VCaP (cell line): ENCODE measurements around the gene FCHSD2.
A peak's percentile ranks its signal among the peaks of the same experiment; 100 is the strongest.
"Not testable (repeated sequence)": the region's sequence is repeated elsewhere in the genome, so short reads cannot be mapped to it uniquely, and the experiment has no call there.

Experiments
- H3K27ac ChIP-seq: fragments of 450-650 bp; 2 replicates; pipeline ENCODE4 v1.5.1; 2017
- TF ChIP-seq, protein P1 (sequence below): fragments of 450-650 bp; conservative IDR thresholded peaks from 2 replicates; pipeline ENCODE4 v1.5.1; 2017; ENCODE audit warnings: mild to moderate bottlenecking, moderate library complexity

The FCHSD2 gene

DNA sequence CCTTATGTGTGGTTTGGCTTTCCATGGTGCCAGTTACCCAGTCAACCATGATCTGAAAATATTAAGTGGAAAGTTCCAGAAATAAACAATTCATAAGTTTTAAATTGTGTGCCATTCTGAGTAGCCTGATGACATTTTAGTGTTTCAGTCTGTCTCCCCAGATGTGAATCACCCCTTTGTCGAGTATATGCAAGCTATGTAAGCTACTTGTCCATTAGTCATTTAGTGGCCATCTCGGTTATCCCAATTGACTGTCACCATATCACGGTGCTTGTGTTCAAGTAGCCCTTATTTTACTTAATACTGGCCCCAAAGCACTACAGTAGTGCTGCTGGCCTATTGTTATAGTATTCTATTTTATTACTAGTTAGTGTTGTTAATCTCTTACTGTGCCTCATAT is 283.0 kb downstream of the FCHSD2 start:
- TF ChIP-seq, protein P1, sequence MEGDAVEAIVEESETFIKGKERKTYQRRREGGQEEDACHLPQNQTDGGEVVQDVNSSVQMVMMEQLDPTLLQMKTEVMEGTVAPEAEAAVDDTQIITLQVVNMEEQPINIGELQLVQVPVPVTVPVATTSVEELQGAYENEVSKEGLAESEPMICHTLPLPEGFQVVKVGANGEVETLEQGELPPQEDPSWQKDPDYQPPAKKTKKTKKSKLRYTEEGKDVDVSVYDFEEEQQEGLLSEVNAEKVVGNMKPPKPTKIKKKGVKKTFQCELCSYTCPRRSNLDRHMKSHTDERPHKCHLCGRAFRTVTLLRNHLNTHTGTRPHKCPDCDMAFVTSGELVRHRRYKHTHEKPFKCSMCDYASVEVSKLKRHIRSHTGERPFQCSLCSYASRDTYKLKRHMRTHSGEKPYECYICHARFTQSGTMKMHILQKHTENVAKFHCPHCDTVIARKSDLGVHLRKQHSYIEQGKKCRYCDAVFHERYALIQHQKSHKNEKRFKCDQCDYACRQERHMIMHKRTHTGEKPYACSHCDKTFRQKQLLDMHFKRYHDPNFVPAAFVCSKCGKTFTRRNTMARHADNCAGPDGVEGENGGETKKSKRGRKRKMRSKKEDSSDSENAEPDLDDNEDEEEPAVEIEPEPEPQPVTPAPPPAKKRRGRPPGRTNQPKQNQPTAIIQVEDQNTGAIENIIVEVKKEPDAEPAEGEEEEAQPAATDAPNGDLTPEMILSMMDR: no peak
- no peak overlapping the region for H3K27ac ChIP-seq

DNA sequence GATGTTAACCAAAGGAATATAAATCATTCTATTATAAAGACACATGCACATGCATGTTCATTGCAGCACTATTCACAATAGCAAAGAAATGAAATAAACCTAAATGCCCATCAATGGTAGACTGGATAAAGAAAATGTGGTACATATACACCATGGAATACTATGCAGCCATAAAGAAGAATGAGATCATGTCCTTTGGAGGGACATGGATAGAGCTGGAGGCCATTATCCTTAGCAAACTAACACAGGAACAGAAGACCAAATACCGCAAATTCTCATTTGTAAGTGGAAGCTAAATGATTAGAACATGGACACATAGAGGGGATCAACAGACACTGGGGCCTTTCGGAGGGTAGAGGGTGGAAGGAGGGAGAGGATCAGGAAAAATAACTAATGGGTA is 283.9 kb downstream of the FCHSD2 start:
- not testable (repeated sequence) for H3K27ac ChIP-seq

DNA sequence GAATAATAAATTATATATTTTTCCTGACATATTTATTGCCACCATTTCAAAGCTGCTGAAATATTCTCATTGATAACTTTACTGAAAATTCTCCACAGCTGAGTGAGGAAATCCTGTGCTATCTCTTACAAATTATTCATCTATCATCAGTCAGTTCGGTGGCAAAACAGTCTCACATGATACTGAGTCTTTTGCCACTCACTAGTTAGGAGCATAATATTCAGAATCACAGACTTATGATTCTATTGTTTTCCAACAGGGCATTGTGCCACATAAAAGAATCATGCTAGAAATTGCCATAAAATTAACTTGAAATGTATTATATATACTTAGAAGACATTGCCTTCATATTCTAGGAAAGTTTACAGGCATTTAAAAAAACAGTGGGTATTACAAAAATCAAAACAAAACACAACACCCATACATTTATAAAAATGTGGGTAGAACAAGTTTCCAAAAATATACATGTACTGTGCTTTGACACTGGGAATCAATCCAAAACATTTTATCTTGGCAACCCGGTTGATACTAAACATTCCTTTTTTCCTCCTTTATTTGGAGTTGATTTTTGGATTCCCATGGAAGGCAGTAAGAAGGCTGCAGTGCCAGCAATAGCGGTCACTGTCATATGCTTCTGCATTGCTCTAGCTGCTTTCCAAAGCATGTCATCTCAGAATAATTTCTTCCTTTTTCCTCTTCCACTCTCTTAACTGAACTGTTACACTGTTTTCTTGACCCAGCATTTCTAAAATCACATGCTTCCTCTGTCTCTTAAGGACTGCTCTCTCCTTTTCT is 285.4 kb downstream of the FCHSD2 start:
- TF ChIP-seq, protein P1: no peak
- H3K27ac ChIP-seq: no peak overlapping the region

DNA sequence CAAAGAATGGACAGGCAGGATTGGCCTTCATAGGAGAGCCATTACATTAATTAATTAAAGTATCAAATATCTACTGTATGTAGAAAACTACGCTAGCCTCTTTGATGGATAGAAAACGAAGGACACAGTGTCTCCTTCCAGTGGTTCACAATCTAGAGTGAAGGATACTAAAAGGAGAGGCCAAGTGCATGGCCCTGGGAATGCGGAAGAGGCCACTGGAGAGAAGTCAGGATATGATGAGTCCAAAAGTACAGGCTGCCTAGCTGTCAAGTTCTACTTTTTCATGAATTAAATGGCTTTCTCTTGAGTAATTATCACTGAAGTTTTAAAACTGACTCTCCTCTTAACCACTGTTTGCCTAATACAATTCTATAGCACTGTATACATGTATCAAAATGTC is 286.1 kb downstream of the FCHSD2 start:
- TF ChIP-seq, protein P1: no peak
- no peak overlapping the region for H3K27ac ChIP-seq

DNA sequence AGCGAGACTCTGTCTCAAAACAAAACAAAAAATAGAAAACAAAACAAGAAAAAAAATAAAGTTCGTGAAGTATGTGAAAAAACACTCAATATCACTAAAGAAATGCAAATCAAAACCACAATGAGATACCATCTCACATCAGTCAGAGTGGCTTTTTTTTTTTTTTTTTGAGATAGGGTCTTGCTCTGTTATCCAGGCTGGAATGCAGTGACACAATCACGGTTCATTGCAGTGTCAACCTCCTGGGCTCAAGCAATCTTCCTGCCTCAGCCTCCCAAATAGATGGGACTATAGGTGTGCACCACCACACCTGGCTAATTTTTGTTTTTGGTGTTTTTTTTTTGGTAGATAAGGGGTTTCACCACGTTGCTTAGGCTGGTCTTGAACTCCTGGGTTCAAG is 290.4 kb downstream of the FCHSD2 start:
- no peak overlapping the region for H3K27ac ChIP-seq
- TF ChIP-seq, protein P1: no peak

DNA sequence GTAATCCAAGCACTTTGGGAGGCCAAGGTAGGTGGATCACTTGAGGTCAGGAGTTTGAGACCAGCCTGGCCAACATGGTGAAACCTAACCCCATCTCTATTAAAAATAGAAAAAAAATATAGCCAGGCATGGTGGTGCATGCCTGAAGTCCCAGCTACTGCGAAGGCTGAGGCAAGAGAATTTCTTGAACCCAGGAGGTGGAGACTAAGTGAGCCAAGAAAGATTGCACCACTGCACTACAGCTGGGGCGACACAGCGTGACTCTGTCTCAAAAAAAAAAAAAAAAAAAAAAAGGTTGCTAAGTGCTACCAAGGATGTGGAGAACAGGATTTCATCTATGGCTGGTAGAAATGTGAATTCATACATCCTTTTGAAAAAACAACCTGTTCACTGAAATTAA is 291.3 kb downstream of the FCHSD2 start:
- no peak overlapping the region for H3K27ac ChIP-seq

DNA sequence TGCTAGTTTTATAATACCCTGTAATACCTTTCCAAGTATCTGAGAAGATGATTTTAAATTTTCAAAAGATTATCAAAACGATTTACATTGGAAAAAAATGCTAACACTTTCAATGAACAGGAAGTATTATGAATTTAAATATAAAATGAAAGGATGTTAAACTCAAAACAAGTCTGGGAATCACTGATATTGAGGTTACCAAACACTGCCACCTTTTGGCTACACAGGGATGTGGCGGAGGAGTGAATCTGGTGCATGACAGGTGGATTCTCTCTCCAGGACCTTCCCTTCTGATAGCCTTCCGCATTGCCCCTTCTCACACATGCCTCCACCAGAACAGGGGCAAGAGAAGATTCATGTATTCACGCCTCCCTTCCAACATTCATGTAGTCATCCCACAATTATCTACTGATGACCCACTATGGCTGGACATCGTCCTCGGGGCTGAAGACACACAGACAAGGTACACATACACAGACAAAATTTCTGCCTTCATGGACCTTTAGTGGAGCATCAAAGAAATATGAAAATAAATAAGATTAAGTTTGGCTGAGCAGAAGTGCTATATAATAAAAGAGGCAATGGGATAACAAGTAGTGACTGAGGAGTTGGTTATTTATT is 293.2 kb downstream of the FCHSD2 start:
- TF ChIP-seq, protein P1: peak; percentile 78
- H3K27ac ChIP-seq: no peak overlapping the region

More for the DNA sequence above, 291.3 kb downstream of the FCHSD2 start:
- TF ChIP-seq, protein P1: no peak

DNA sequence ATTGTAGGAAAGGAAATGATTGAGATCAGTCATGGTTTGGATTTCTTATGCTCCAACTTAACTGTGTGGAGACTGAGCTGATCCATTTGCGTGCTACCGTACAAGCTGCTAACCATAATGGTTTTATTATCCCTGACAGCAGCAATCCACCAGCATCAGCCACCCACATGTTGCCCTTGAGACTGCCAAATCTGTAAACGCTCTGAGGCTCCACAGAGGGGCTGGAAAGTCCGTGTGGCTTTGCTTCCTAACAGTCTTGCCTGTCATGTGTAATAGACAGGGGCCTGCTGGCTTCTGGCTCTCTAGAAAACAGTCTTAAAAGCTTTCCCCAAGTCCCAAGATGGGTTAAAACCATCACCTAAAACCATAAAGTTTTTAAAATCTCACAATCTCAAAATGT is 297.8 kb downstream of the FCHSD2 start:
- H3K27ac ChIP-seq: no peak overlapping the region
- TF ChIP-seq, protein P1: no peak
